ENCODE data around the gene TOPAZ1.
A peak's percentile ranks its signal among the peaks of the same experiment; 100 is the strongest.

TOPAZ1 gene

DNA sequence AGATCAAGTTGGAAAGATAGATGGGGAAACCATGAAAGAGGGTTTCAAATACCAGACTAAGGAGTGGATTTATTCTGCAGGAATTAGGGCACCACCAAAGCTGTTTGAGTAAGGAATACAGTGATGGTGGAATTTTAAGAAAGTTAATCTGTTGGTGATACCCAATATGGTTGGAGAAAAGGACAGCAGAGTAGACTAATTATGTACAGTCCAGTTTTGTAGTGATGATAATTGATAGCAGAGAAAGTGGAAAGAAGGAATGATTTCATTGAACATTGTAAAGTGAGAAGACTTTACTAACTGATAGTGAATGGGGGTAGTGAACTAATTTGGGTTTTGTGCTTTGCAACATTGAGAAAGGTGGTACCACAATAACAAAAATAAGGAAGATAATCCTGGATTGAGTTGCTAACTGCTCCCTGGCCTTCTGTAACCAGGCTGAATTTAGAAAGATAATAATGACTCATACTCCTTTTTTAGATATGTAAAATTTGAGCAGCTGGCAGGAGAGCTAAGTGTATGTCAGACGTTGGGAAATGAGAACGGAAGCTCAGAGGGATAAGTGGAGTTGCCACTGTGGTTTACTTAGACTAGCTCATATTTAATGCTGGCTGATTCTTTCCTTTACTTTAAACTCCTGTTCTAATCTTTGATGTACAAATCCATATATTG, 113.8 kb downstream of the TOPAZ1 start:
- Mint-ChIP-seq H3K4me1 (peaks cover 28% of the 10 kb centered on the region), H3K4me3 (no peak overlapping the region), H3K36me3 (ENCODE audit: low read depth) (peaks cover 39% of the 10 kb centered on the region), H3K27ac (peak overlapping the region in 2 of 3 experiments; percentile 0 to 40), H3K9me3 (peaks cover 6% of the 10 kb centered on the region), H3K27me3 (ENCODE audit: low read depth) (no peaks in the 10 kb centered on the region)
- TF ChIP-seq, protein P1, sequence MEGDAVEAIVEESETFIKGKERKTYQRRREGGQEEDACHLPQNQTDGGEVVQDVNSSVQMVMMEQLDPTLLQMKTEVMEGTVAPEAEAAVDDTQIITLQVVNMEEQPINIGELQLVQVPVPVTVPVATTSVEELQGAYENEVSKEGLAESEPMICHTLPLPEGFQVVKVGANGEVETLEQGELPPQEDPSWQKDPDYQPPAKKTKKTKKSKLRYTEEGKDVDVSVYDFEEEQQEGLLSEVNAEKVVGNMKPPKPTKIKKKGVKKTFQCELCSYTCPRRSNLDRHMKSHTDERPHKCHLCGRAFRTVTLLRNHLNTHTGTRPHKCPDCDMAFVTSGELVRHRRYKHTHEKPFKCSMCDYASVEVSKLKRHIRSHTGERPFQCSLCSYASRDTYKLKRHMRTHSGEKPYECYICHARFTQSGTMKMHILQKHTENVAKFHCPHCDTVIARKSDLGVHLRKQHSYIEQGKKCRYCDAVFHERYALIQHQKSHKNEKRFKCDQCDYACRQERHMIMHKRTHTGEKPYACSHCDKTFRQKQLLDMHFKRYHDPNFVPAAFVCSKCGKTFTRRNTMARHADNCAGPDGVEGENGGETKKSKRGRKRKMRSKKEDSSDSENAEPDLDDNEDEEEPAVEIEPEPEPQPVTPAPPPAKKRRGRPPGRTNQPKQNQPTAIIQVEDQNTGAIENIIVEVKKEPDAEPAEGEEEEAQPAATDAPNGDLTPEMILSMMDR (IDR thresholded peaks at IDR 0.05; ENCODE audit: unreplicated experiment in 3 of 3), result no peak

- Mint-ChIP-seq H3K36me3 (ENCODE audit: low read depth) (peaks cover 23% of the 10 kb centered on the region), H3K4me3 (no peak overlapping the region), H3K9me3 (peaks cover 1% of the 10 kb centered on the region), H3K27me3 (ENCODE audit: low read depth) (no peaks in the 10 kb centered on the region), H3K4me1 (peaks cover 20% of the 10 kb centered on the region), H3K27ac (peak overlapping the region in 2 of 3 experiments; percentile 31 to 85)
- TF ChIP-seq, protein P1 (IDR thresholded peaks at IDR 0.05; ENCODE audit: unreplicated experiment in 3 of 3), result no peak
Observed at GRCh38 chr3:44359146-44359751, 117.6 kb downstream of the TOPAZ1 start.

DNA sequence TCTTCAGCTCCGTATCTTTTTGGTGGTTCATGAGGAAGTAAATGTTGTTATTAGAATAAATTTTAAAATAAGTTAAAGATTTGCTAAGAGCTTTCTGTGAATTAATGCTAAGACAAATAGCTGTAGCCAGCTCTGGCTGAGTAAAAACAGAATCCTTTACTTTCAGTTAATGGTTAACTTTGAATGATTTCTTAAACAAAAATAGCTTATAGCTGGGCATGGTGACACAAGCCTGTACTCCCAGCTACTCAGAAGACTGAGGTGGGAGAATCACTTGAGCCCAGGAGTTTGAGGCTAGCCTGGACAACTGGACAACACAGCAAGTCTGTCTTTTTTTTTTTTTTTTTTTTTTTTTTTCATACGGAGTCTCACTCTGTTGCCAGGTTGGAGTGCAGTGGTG, 121.9 kb downstream of the TOPAZ1 start:
- peaks cover 20% of the 10 kb centered on the region for H3K36me3 Mint-ChIP-seq (ENCODE audit: low read depth)
- H3K9me3 Mint-ChIP-seq, result no peaks in the 10 kb centered on the region
- peaks cover 8% of the 10 kb centered on the region for H3K4me1 Mint-ChIP-seq
- H3K27me3 Mint-ChIP-seq (ENCODE audit: low read depth), result no peaks in the 10 kb centered on the region
- no peak overlapping the region for H3K4me3 Mint-ChIP-seq
- peak overlapping the region; percentile 52 to 82 (median 75) for H3K27ac Mint-ChIP-seq
- TF ChIP-seq, protein P1 (IDR thresholded peaks at IDR 0.05; ENCODE audit: unreplicated experiment in 3 of 3), result no peak

GRCh38 chr3:44365952-44366351, 124.3 kb downstream of the TOPAZ1 start:
- Mint-ChIP-seq H3K27me3 (ENCODE audit: low read depth) (no peaks in the 10 kb centered on the region), H3K27ac (no peak overlapping the region), H3K4me3 (no peak overlapping the region), H3K9me3 (no peaks in the 10 kb centered on the region), H3K36me3 (ENCODE audit: low read depth) (peaks cover 25% of the 10 kb centered on the region), H3K4me1 (no peaks in the 10 kb centered on the region)
- TF ChIP-seq, protein P1 (IDR thresholded peaks at IDR 0.05; ENCODE audit: unreplicated experiment in 3 of 3), result no peak

DNA sequence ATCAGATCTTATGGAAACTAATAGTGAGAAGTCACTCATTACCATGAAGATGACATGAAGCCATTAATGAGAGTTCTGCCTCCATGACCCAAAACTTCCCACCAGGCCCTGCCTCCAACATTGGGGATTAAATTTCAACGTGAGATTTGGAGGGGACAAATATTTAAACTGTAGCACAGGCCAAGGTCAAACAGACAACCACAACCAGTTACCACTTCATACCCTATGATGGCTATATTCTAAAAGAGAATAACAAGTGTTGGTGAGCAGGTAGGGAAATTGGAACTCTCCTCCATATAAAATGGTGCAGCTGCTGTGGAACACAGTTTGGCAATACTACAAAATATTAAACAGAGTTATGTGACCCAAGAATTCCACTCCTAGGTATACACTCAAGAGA, 133.8 kb downstream of the TOPAZ1 start:
- Mint-ChIP-seq H3K9me3 (peaks cover 32% of the 10 kb centered on the region), H3K27me3 (ENCODE audit: low read depth) (no peaks in the 10 kb centered on the region), H3K36me3 (ENCODE audit: low read depth) (peaks cover 54% of the 10 kb centered on the region), H3K4me3 (no peak overlapping the region), H3K27ac (no peak overlapping the region), H3K4me1 (no peaks in the 10 kb centered on the region)
- TF ChIP-seq, protein P1 (IDR thresholded peaks at IDR 0.05; ENCODE audit: unreplicated experiment in 3 of 3), result no peak
